Activated CD8-positive, alpha-beta T cell treated with anti-CD3 and anti-CD28 coated beads, Interleukin-2, amount 10 ng/mL, durations not matched to agents 7 days and 5 days (primary cell): Measurements from ENCODE around the gene ASXL1. TPM values are rescaled to one million over a fixed set of nuclear protein-coding genes. Genes with fewer than 3 reads are reported as not detected.
A peak's percentile ranks its signal among the peaks of the same experiment; 100 is the strongest.

Experiments
- ATAC-seq: fragments of 150-1000 bp; cut with Tn5 transposase; one replicate; pipeline ENCODE4 v1.10.0; 2021; ENCODE audit warnings: moderate library complexity
- CTCF ChIA-PET: fragments of 350-600 bp; sonication (Branson Sonifier 250); formaldehyde crosslinking; loops from one replicate; lab custom pipeline; 2021; ENCODE audit warnings: antibody characterized with exemption; lab: Charles Lee
- POLR2A ChIA-PET: fragments of 350-600 bp; sonication (Branson Sonifier 250); formaldehyde crosslinking; loops from one replicate; lab custom pipeline; 2021; ENCODE audit warnings: antibody characterized with exemption; lab: Charles Lee
- DNase-seq: peaks from one replicate; pipeline ENCODE4 v3.0.0-alpha.2; 2020
- H3K27ac Mint-ChIP-seq: one replicate; pipeline ENCODE4 v1.8.0; 2021; ENCODE audit warnings: mild to moderate bottlenecking, mixed read lengths
- H3K27me3 Mint-ChIP-seq: one replicate; pipeline ENCODE4 v1.8.0; 2021; ENCODE audit warnings: low read depth, mixed read lengths
- H3K36me3 Mint-ChIP-seq: one replicate; pipeline ENCODE4 v1.8.0; 2021; ENCODE audit warnings: low read depth, mixed read lengths
- H3K4me1 Mint-ChIP-seq: one replicate; pipeline ENCODE4 v1.8.0; 2021; ENCODE audit warnings: low read depth, mixed read lengths
- H3K4me3 Mint-ChIP-seq: one replicate; pipeline ENCODE4 v1.8.0; 2021; ENCODE audit warnings: mild to moderate bottlenecking, mixed read lengths
- H3K9me3 Mint-ChIP-seq: one replicate; pipeline ENCODE4 v1.8.0; 2022; ENCODE audit warnings: mixed read lengths; ENCODE audit not compliant: insufficient read depth
- total RNA-seq, 2 experiments: library from RNA; stranded (reverse); gene quantifications; one replicate each; pipeline ENCODE4 v1.2.3, GENCODE V29; 2021

ASXL1 gene
- total RNA-seq, 2 experiments from 2014 or later, result 91.7 to 97.4 TPM

- peak; percentile 23 for ATAC-seq
- H3K27ac Mint-ChIP-seq, result peak overlapping the region; percentile 36
Measured at GRCh38 chr20:32451340-32451681, 93.2 kb downstream of the ASXL1 start.

GRCh38 chr20:32451682-32452461 lies 93.7 kb downstream of the ASXL1 start:
- Mint-ChIP-seq H3K27ac (peak overlapping the region; percentile 36), H3K9me3 (no peaks in the 10 kb centered on the region), H3K4me3 (no peak overlapping the region), H3K4me1 (no peaks in the 10 kb centered on the region), H3K27me3 (no peaks in the 10 kb centered on the region), H3K36me3 (peaks cover 9% of the 10 kb centered on the region)
- no peak for DNase-seq
- ChIA-PET POLR2A (no interaction called here), CTCF (no interaction called here)
- peak; percentile 17 for ATAC-seq

More at GRCh38 chr20:32451340-32451681, 93.2 kb downstream of the ASXL1 start:
- peaks cover 13% of the 10 kb centered on the region for H3K36me3 Mint-ChIP-seq
- DNase-seq, result no peak
- ChIA-PET POLR2A (no interaction called here), CTCF (no interaction called here)
- no peaks in the 10 kb centered on the region for H3K27me3 Mint-ChIP-seq
- no peaks in the 10 kb centered on the region for H3K4me1 Mint-ChIP-seq
- H3K4me3 Mint-ChIP-seq, result no peak overlapping the region
- no peaks in the 10 kb centered on the region for H3K9me3 Mint-ChIP-seq

- H3K27ac Mint-ChIP-seq, result peak overlapping the region; percentile 52
- ChIA-PET CTCF (no interaction called here), POLR2A (no interaction called here)
- H3K4me1 Mint-ChIP-seq, result no peaks in the 10 kb centered on the region
- peaks cover 4% of the 10 kb centered on the region for H3K36me3 Mint-ChIP-seq
- ATAC-seq (no peak), DNase-seq (no peak)
- H3K27me3 Mint-ChIP-seq, result no peaks in the 10 kb centered on the region
- no peaks in the 10 kb centered on the region for H3K9me3 Mint-ChIP-seq
- no peak overlapping the region for H3K4me3 Mint-ChIP-seq
Measured at GRCh38 chr20:32452776-32453466, 94.8 kb downstream of the ASXL1 start.

GRCh38 chr20:32453467-32454163 lies 95.5 kb downstream of the ASXL1 start:
- H3K36me3 Mint-ChIP-seq, result peaks cover 4% of the 10 kb centered on the region
- H3K4me3 Mint-ChIP-seq, result no peak overlapping the region
- ATAC-seq (no peak), DNase-seq (no peak)
- ChIA-PET CTCF (no interaction called here), POLR2A (no interaction called here)
- H3K4me1 Mint-ChIP-seq, result no peaks in the 10 kb centered on the region
- no peaks in the 10 kb centered on the region for H3K27me3 Mint-ChIP-seq
- H3K9me3 Mint-ChIP-seq, result no peaks in the 10 kb centered on the region
- H3K27ac Mint-ChIP-seq, result no peak overlapping the region

- no peaks in the 10 kb centered on the region for H3K27me3 Mint-ChIP-seq
- ChIA-PET CTCF (no interaction called here), POLR2A (no interaction called here)
- H3K27ac Mint-ChIP-seq, result no peak overlapping the region
- H3K9me3 Mint-ChIP-seq, result no peaks in the 10 kb centered on the region
- H3K4me3 Mint-ChIP-seq, result no peak overlapping the region
- H3K4me1 Mint-ChIP-seq, result no peaks in the 10 kb centered on the region
- DNase-seq, result no peak
- no peak for ATAC-seq
- H3K36me3 Mint-ChIP-seq, result peaks cover 4% of the 10 kb centered on the region
Measured at GRCh38 chr20:32454164-32455145, 96.3 kb downstream of the ASXL1 start.

GRCh38 chr20:32455171-32455900 lies 97.2 kb downstream of the ASXL1 start:
- H3K27me3 Mint-ChIP-seq, result no peaks in the 10 kb centered on the region
- no peak for ATAC-seq
- CTCF ChIA-PET, result no interaction called here
- H3K4me1 Mint-ChIP-seq, result no peaks in the 10 kb centered on the region
- H3K9me3 Mint-ChIP-seq, result no peaks in the 10 kb centered on the region
- no peak for DNase-seq
- POLR2A ChIA-PET, result no interaction called here
- peaks cover 4% of the 10 kb centered on the region for H3K36me3 Mint-ChIP-seq
- H3K27ac Mint-ChIP-seq, result peak overlapping the region; percentile 20
- H3K4me3 Mint-ChIP-seq, result no peak overlapping the region

- CTCF ChIA-PET, result no interaction called here
- POLR2A ChIA-PET, result no interaction called here
- no peak overlapping the region for H3K27ac Mint-ChIP-seq
- no peaks in the 10 kb centered on the region for H3K9me3 Mint-ChIP-seq
- ATAC-seq (no peak), DNase-seq (no peak)
- no peaks in the 10 kb centered on the region for H3K4me1 Mint-ChIP-seq
- no peaks in the 10 kb centered on the region for H3K27me3 Mint-ChIP-seq
- H3K4me3 Mint-ChIP-seq, result no peak overlapping the region
- peaks cover 4% of the 10 kb centered on the region for H3K36me3 Mint-ChIP-seq
Measured at GRCh38 chr20:32455901-32456701, 98.0 kb downstream of the ASXL1 start.

- CTCF ChIA-PET, result no interaction called here
- POLR2A ChIA-PET, result no interaction called here
- Mint-ChIP-seq H3K4me3 (no peak overlapping the region), H3K27ac (no peak overlapping the region), H3K9me3 (no peaks in the 10 kb centered on the region), H3K27me3 (no peaks in the 10 kb centered on the region), H3K4me1 (no peaks in the 10 kb centered on the region), H3K36me3 (peaks cover 4% of the 10 kb centered on the region)
- no peak for DNase-seq
- peak; percentile 25 for ATAC-seq
Measured at GRCh38 chr20:32456869-32457478, 98.8 kb downstream of the ASXL1 start.

- H3K9me3 Mint-ChIP-seq, result no peaks in the 10 kb centered on the region
- ATAC-seq (no peak), DNase-seq (no peak)
- H3K27me3 Mint-ChIP-seq, result no peaks in the 10 kb centered on the region
- CTCF ChIA-PET, result no interaction called here
- H3K27ac Mint-ChIP-seq, result peak overlapping the region; percentile 25
- peaks cover 3% of the 10 kb centered on the region for H3K36me3 Mint-ChIP-seq
- H3K4me1 Mint-ChIP-seq, result no peaks in the 10 kb centered on the region
- no peak overlapping the region for H3K4me3 Mint-ChIP-seq
- POLR2A ChIA-PET, result no interaction called here
Measured at GRCh38 chr20:32457479-32457986, 99.4 kb downstream of the ASXL1 start.
